Endothelial cell (in vitro differentiated cells): ENCODE measurements around the gene CSNK1D. TPM values are rescaled to one million over a fixed set of nuclear protein-coding genes. Genes with fewer than 3 reads are reported as not detected.

Experiments
- DNase-seq: peaks from one replicate; pipeline ENCODE4 v3.0.0; 2021; ENCODE audit warnings: low spot score
- H3K27ac Mint-ChIP-seq: one replicate; pipeline ENCODE4 v1.8.0; 2021; ENCODE audit warnings: mixed read lengths, inconsistent platforms; ENCODE audit not compliant: unreplicated experiment
- H3K27me3 Mint-ChIP-seq: one replicate; pipeline ENCODE4 v1.8.0; 2021; ENCODE audit warnings: mild to moderate bottlenecking, moderate library complexity, mixed read lengths, inconsistent platforms; ENCODE audit not compliant: unreplicated experiment
- H3K36me3 Mint-ChIP-seq: one replicate; pipeline ENCODE4 v1.8.0; 2021; ENCODE audit warnings: mild to moderate bottlenecking, low read depth, mixed read lengths, inconsistent platforms; ENCODE audit not compliant: unreplicated experiment
- H3K4me1 Mint-ChIP-seq: one replicate; pipeline ENCODE4 v1.8.0; 2021; ENCODE audit warnings: mild to moderate bottlenecking, mixed read lengths, inconsistent platforms; ENCODE audit not compliant: unreplicated experiment
- H3K4me3 Mint-ChIP-seq: one replicate; pipeline ENCODE4 v1.8.0; 2021; ENCODE audit warnings: mild to moderate bottlenecking, mixed read lengths, inconsistent platforms; ENCODE audit not compliant: unreplicated experiment
- H3K9me3 Mint-ChIP-seq: one replicate; pipeline ENCODE4 v1.8.0; 2021; ENCODE audit warnings: mixed read lengths, inconsistent platforms; ENCODE audit not compliant: unreplicated experiment
- total RNA-seq: library from RNA; stranded (reverse); fragmentation: NEBNext Ultra II Directional; extraction: Animal tissue kit (Norgen Biotek cat#: 25700); gene quantifications from one replicate; pipeline ENCODE4 v1.2.1, GENCODE V29; 2021; ENCODE audit not compliant: unreplicated experiment
- TF ChIP-seq, protein P1 (sequence below): fragments of 200-600 bp; sonication (generic); IDR thresholded peaks from one replicate; pipeline ENCODE4 v1.5.0; 2021; ENCODE audit warnings: antibody characterized with exemption; ENCODE audit not compliant: unreplicated experiment

Gene CSNK1D
- total RNA-seq, 1 donor from 2014 or later: 149 TPM

GRCh38 chr17:82237746-82238471, 35.6 kb downstream of the CSNK1D start:
- peak; percentile 7 for DNase-seq
- Mint-ChIP-seq H3K36me3 (peaks cover 5% of the 10 kb centered on the region), H3K27me3 (peaks cover 10% of the 10 kb centered on the region), H3K4me3 (no peak overlapping the region), H3K27ac (no peak overlapping the region), H3K4me1 (peaks cover 6% of the 10 kb centered on the region), H3K9me3 (no peaks in the 10 kb centered on the region)
- TF ChIP-seq, protein P1, sequence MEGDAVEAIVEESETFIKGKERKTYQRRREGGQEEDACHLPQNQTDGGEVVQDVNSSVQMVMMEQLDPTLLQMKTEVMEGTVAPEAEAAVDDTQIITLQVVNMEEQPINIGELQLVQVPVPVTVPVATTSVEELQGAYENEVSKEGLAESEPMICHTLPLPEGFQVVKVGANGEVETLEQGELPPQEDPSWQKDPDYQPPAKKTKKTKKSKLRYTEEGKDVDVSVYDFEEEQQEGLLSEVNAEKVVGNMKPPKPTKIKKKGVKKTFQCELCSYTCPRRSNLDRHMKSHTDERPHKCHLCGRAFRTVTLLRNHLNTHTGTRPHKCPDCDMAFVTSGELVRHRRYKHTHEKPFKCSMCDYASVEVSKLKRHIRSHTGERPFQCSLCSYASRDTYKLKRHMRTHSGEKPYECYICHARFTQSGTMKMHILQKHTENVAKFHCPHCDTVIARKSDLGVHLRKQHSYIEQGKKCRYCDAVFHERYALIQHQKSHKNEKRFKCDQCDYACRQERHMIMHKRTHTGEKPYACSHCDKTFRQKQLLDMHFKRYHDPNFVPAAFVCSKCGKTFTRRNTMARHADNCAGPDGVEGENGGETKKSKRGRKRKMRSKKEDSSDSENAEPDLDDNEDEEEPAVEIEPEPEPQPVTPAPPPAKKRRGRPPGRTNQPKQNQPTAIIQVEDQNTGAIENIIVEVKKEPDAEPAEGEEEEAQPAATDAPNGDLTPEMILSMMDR: no peak

DNA sequence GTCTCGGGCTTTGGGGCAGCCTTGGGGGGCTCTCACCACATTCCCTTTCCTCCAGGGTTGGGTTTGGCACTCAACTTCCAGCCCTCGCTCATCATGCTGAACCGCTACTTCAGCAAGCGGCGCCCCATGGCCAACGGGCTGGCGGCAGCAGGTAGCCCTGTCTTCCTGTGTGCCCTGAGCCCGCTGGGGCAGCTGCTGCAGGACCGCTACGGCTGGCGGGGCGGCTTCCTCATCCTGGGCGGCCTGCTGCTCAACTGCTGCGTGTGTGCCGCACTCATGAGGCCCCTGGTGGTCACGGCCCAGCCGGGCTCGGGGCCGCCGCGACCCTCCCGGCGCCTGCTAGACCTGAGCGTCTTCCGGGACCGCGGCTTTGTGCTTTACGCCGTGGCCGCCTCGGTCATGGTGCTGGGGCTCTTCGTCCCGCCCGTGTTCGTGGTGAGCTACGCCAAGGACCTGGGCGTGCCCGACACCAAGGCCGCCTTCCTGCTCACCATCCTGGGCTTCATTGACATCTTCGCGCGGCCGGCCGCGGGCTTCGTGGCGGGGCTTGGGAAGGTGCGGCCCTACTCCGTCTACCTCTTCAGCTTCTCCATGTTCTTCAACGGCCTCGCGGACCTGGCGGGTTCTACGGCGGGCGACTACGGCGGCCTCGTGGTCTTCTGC, 36.3 kb downstream of the CSNK1D start:
- peaks cover 6% of the 10 kb centered on the region for H3K4me1 Mint-ChIP-seq

DNA sequence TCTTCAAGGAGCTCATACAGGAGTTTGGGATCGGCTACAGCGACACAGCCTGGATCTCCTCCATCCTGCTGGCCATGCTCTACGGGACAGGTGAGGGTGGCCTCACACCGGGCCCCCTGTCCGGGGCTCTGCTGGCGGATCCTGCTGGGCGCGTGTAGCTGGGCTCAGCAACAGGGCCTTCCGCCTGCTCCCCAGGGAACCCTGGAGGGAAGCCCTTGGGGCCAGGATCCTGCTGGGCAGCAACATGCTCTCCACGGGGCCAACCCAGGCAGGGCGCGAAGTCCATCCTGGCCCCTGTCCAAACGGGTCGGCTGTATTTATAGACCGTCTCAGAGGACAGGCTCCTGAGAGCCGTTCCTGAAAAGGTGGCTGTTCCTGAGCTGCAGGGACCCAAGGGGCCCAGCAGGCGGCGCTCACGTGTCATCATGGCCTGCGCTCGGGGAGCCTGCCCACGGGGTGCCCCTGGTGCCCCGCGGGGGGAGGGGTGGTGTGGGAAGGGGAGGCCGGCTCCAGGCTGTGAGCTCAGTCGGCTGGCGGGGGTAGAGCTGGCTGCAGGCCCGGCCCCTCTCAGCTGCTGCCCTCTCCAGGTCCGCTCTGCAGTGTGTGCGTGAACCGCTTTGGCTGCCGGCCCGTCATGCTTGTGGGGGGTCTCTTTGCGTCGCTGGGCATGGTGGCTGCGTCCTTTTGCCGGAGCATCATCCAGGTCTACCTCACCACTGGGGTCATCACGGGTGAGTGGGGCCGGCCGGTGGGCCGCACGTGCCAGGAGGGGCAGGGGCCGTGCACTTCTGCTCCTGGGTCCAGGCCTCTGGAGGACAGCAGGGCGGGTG, 37.1 kb downstream of the CSNK1D start:
- peak; percentile 77 for DNase-seq
- no peaks in the 10 kb centered on the region for H3K9me3 Mint-ChIP-seq
- TF ChIP-seq, protein P1: peak; percentile 94
- peaks cover 6% of the 10 kb centered on the region for H3K4me1 Mint-ChIP-seq
- no peaks in the 10 kb centered on the region for H3K36me3 Mint-ChIP-seq
- no peak overlapping the region for H3K4me3 Mint-ChIP-seq
- H3K27me3 Mint-ChIP-seq: peaks cover 10% of the 10 kb centered on the region
- no peak overlapping the region for H3K27ac Mint-ChIP-seq

More for the DNA sequence above, 36.3 kb downstream of the CSNK1D start:
- Mint-ChIP-seq H3K36me3 (no peaks in the 10 kb centered on the region), H3K27me3 (peaks cover 10% of the 10 kb centered on the region), H3K9me3 (no peaks in the 10 kb centered on the region), H3K27ac (no peak overlapping the region), H3K4me3 (no peak overlapping the region)
- peak; percentile 3 for DNase-seq
- TF ChIP-seq, protein P1: no peak

DNA sequence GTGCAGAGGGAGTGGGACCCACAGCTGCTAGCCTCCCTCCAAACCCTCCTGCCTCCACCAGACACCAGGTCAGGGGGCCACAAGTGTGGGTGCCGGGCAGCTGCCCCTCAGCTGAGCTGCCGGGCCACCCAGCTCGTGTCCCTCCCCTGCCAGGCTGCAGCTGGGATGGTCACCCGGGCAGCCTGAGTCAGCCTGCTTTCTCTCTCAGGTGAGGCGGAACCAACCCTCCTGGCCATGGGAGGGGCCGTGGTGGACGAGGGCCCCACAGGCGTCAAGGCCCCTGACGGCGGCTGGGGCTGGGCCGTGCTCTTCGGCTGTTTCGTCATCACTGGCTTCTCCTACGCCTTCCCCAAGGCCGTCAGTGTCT, 37.7 kb downstream of the CSNK1D start:
- Mint-ChIP-seq H3K36me3 (no peaks in the 10 kb centered on the region), H3K9me3 (no peaks in the 10 kb centered on the region), H3K4me3 (no peak overlapping the region), H3K27me3 (peaks cover 8% of the 10 kb centered on the region), H3K4me1 (peaks cover 6% of the 10 kb centered on the region), H3K27ac (no peak overlapping the region)
- DNase-seq: no peak
- TF ChIP-seq, protein P1: no peak
